22Rv1 (cell line): Measurements from ENCODE around the gene IPO11.

Source experiments
- H3K27ac ChIP-seq: fragments of 450-650 bp; 2 replicates; pipeline ENCODE4 v1.5.1; 2017
- ZFX ChIP-seq: fragments of 450-650 bp; IDR thresholded peaks from 2 replicates; pipeline ENCODE4 v1.6.1; 2017; ENCODE audit warnings: antibody characterized with exemption, borderline replicate concordance
- TF ChIP-seq, protein P1 (sequence below): fragments of 450-650 bp; IDR thresholded peaks from 2 replicates; pipeline ENCODE4 v1.5.1; 2017; ENCODE audit warnings: mild to moderate bottlenecking

IPO11 gene

DNA sequence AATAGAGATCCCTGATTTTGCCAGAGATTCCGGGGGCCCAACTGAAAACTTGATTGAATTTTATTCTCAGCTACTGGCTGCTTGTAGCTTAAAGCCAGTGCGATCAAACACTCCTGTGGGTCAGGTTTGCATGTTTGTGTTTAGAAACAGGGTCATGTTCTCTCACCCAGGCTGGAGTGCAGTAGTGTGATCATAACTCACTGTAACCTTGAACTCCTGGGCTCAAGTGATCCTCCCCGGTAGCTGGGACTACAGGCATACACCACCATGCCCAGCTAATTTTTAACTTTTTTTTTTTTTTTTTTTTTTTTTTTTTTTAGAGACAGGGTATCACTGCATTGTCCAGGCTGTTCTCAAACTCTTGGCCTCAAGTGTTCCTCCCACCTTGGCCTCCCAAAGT is 232.7 kb downstream of the IPO11 start:
- no peak overlapping the region for H3K27ac ChIP-seq
- TF ChIP-seq, protein P1, sequence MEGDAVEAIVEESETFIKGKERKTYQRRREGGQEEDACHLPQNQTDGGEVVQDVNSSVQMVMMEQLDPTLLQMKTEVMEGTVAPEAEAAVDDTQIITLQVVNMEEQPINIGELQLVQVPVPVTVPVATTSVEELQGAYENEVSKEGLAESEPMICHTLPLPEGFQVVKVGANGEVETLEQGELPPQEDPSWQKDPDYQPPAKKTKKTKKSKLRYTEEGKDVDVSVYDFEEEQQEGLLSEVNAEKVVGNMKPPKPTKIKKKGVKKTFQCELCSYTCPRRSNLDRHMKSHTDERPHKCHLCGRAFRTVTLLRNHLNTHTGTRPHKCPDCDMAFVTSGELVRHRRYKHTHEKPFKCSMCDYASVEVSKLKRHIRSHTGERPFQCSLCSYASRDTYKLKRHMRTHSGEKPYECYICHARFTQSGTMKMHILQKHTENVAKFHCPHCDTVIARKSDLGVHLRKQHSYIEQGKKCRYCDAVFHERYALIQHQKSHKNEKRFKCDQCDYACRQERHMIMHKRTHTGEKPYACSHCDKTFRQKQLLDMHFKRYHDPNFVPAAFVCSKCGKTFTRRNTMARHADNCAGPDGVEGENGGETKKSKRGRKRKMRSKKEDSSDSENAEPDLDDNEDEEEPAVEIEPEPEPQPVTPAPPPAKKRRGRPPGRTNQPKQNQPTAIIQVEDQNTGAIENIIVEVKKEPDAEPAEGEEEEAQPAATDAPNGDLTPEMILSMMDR = no peak
- TF ChIP-seq ZFX = no peak

DNA sequence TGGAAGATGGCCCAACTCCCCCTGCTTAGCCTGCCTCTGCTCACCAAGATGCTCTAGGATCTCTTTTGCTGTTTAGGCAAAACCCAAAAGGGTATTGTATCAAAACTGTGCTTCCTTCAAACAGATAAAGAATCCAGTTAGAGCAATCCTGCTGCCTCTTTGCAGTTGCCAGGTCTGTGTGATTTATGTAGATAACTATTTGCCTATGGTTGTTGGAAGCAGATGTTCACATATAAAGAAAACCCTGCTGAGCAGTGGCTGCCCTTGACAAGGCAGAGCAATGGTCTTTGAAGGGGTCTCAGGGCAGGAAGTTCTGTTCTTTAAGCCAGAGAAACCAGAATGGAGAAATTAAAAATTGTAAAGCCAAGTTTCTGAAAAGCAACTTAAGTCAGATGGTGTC is 234.7 kb downstream of the IPO11 start:
- H3K27ac ChIP-seq = no peak overlapping the region
- no peak for TF ChIP-seq ZFX
- TF ChIP-seq, protein P1 = no peak

DNA sequence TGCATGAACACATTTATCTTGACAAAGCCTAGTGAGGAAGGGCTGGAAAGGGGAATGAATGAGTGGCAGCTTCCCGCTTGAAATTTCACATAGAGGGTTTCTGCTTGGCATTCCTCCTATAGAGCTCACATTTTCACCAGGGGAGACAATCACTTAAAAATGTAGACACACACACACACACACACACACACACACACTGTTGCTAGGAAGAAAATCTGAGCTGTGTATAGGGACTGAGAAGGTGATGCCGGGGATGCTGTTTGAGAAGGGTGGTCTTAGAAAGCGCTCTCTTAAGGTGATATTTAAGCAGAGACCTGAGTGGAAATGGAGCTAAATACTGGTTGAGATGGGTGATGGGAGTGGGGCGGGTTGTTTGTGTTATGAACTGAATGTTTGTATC is 236.5 kb downstream of the IPO11 start:
- no peak for TF ChIP-seq ZFX
- TF ChIP-seq, protein P1 = no peak
- H3K27ac ChIP-seq = no peak overlapping the region

DNA sequence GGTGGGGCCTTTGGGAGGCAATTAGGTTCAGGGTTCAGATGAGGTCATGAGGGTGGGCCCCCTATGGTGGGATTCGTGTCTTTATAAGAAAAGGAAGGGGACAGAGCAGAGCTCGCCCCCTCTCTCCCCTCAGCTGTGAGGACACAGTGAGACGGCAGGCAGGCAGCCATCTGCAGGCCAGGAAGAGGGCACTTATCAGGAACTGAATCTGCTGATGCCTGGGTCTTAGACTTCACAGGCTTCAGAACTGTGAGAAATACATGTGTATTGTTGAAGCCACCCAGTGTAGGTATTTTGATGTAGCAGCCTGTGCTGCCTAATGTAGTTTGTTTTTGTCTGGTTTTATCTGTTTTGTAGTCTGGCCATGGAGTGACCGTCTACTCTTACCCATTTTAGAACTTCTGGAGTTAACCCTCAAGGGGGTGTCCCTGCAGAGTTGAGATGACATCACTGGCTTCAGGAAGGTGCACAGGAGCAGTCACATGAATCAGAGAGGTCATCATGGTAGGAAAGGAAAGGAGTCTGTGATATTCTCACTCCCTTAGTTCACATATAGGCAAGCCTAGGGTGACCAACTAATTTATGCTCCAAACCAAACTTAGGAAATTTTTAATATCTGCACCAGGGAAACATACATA is 237.0 kb downstream of the IPO11 start:
- no peak overlapping the region for H3K27ac ChIP-seq

DNA sequence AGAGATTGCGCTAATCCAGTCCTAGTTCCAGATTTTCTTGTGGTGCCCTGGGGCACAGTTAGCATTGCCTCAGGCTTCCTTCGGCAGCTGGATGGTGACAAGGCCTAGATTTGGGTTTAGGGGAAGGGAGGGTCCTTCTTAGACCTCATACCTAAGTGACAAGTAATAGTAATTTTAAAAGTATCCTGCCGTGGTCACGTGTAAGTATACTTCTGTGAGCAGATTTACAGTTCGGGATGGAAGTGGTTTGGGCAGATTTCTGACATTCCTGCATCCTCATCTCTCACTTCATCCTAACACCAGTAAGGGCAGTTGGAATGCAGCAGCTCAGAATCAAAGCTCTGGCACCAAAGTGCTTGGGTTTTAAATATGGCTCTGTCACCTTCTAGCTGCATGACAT is 237.6 kb downstream of the IPO11 start:
- TF ChIP-seq, protein P1 = no peak
- no peak for TF ChIP-seq ZFX
- no peak overlapping the region for H3K27ac ChIP-seq

More for the DNA sequence above, 237.0 kb downstream of the IPO11 start:
- TF ChIP-seq, protein P1 = no peak
- TF ChIP-seq ZFX = no peak

DNA sequence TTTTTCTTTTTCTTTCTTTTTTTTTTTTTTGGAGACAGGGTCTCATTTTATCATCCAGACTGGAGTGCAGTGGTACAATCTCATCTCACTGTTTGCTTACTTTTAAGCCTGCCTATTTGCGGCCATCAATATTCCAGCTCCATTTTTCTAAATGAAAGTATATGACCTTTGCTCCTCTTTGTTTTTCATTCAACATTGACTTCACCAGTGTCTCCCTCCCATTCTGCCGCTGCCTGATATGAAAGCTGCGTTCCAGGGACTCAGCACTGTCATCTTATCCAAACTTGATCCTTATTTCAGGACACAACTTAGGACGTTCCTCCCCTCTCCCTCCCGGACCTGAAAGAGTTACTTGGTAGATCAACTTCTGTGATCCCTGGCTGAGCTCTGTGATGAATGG is 239.7 kb downstream of the IPO11 start:
- TF ChIP-seq, protein P1 = no peak
- no peak for TF ChIP-seq ZFX

DNA sequence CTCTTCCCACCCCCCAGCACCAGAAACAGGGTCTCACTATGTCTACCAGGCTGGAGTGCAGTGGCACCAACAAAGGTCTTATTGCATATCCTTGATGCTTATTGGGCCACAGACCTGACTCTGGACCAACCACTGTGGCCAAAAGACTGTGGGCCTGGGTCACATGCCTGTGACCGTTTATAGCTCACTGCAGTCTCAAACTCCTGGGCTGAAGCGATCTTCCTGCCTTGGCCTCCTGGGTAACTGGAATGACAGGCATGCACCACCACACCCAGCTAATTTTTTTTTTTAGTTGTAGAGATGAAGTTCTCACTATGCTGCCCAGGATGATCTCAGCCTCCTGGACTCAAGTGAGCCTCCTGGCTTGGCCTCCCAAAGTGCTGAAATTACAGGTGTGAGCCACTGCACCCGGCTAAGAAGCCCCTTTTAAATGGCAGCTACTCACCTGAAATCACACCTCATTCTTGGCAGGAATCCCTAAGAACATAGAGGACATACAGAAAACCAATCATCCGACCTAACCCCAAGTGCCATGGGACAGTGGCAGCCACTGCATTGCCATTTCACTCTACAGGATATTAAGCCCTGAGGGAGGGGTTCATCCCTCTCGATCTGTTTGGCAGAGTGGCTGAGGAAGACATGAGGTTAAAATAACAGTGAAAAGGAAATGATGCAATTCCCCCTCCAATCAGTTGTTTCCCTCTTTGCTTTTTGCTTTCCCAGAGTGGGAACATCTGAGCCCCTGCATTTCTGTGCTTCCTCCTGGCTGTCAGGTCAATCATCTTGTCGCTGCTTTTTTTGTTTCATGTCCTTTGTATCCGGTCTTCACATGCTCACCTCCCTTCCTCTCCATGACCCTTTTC is 240.7 kb downstream of the IPO11 start:
- TF ChIP-seq, protein P1 = no peak
- TF ChIP-seq ZFX = no peak
- H3K27ac ChIP-seq = no peak overlapping the region

More for the DNA sequence above, 239.7 kb downstream of the IPO11 start:
- H3K27ac ChIP-seq = no peak overlapping the region
